DMS153 treated with DMSO at 0.1 percent for 48 hours (cell line): Measurements from ENCODE around the gene PLD6.
A peak's percentile ranks its signal among the peaks of the same experiment; 100 is the strongest.

ENCODE experiments used
- DNase-seq: peaks from one replicate; lab custom pipeline; 2025; ENCODE audit not compliant: unreplicated experiment; lab: John Stamatoyannopoulos, UW

Gene PLD6

GRCh38 chr17:17227608-17228520 lies 21.7 kb upstream of the PLD6 start:
- DNase-seq = no peak

GRCh38 chr17:17226451-17227265 lies 20.5 kb upstream of the PLD6 start:
- no peak for DNase-seq

GRCh38 chr17:17225901-17226300 lies 19.8 kb upstream of the PLD6 start:
- no peak for DNase-seq

- DNase-seq = no peak
These were observed 18.0 kb upstream of the PLD6 start for GRCh38 chr17:17224137-17224536.

- no peak for DNase-seq
These were observed 17.6 kb upstream of the PLD6 start for GRCh38 chr17:17223736-17224135.

- DNase-seq = no peak
These were observed 15.2 kb upstream of the PLD6 start for GRCh38 chr17:17221329-17221728.

GRCh38 chr17:17220529-17220928 lies 14.4 kb upstream of the PLD6 start:
- DNase-seq = no peak

- no peak for DNase-seq
These were observed 11.9 kb upstream of the PLD6 start for GRCh38 chr17:17217995-17218394.

GRCh38 chr17:17216776-17217175 lies 10.6 kb upstream of the PLD6 start:
- DNase-seq = no peak

- DNase-seq = no peak
These were observed 10.1 kb upstream of the PLD6 start for GRCh38 chr17:17216236-17216635.

- no peak for DNase-seq
These were observed 9.4 kb upstream of the PLD6 start for GRCh38 chr17:17215575-17215974.

GRCh38 chr17:17214646-17215436 lies 8.7 kb upstream of the PLD6 start:
- DNase-seq = no peak

- DNase-seq = no peak
These were observed 7.6 kb upstream of the PLD6 start for GRCh38 chr17:17213775-17214174.

- DNase-seq = no peak
These were observed 1.9 kb upstream of the PLD6 start for GRCh38 chr17:17207998-17208397.

- no peak for DNase-seq
These were observed 791 bp upstream of the PLD6 start for GRCh38 chr17:17206913-17207335.

GRCh38 chr17:17205368-17206123 lies 587 bp downstream of the PLD6 start:
- DNase-seq = peak; percentile 1

GRCh38 chr17:17204635-17205231 lies 1.4 kb downstream of the PLD6 start:
- no peak for DNase-seq

- no peak for DNase-seq
These were observed 2.0 kb downstream of the PLD6 start for GRCh38 chr17:17204041-17204591.

GRCh38 chr17:17203173-17203730 lies 2.9 kb downstream of the PLD6 start:
- DNase-seq = no peak
